ENCODE data around the gene SRP9.

- TF ChIP-seq, protein P1, sequence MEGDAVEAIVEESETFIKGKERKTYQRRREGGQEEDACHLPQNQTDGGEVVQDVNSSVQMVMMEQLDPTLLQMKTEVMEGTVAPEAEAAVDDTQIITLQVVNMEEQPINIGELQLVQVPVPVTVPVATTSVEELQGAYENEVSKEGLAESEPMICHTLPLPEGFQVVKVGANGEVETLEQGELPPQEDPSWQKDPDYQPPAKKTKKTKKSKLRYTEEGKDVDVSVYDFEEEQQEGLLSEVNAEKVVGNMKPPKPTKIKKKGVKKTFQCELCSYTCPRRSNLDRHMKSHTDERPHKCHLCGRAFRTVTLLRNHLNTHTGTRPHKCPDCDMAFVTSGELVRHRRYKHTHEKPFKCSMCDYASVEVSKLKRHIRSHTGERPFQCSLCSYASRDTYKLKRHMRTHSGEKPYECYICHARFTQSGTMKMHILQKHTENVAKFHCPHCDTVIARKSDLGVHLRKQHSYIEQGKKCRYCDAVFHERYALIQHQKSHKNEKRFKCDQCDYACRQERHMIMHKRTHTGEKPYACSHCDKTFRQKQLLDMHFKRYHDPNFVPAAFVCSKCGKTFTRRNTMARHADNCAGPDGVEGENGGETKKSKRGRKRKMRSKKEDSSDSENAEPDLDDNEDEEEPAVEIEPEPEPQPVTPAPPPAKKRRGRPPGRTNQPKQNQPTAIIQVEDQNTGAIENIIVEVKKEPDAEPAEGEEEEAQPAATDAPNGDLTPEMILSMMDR (IDR thresholded peaks at IDR 0.05): no peak
- TF ChIP-seq EZH2phosphoT487 (IDR thresholded peaks at IDR 0.05): no peak
Observed at GRCh38 chr1:225752245-225752644, 25.4 kb upstream of the SRP9 start.
